HT1080 (cell line): ENCODE measurements around the gene PTPRN2. TPM values are rescaled to one million over a fixed set of nuclear protein-coding genes. Genes with fewer than 3 reads are reported as not detected.

Source experiments
- DNase-seq: peaks from one replicate; pipeline ENCODE4 v3.0.0-alpha.2; 2015; ENCODE audit warnings: low read depth
- total RNA-seq: library from RNA; depleted of rRNA; stranded (reverse); fragments of >200 nt; shearing (Covaris generic); gene quantifications from 2 replicates; pipeline ENCODE4 v1.2.3, GENCODE V29; 2014

The PTPRN2 gene
- total RNA-seq, 1 experiment from 2014 or later: 0.31 TPM

- no peak for DNase-seq
Observed at GRCh38 chr7:158108646-158109293, 478.9 kb downstream of the PTPRN2 start.

GRCh38 chr7:158107806-158108205, 479.8 kb downstream of the PTPRN2 start:
- DNase-seq: no peak

- DNase-seq: no peak
Observed at GRCh38 chr7:158106272-158106671, 481.4 kb downstream of the PTPRN2 start.

GRCh38 chr7:158103378-158103777, 484.2 kb downstream of the PTPRN2 start:
- DNase-seq: no peak

- no peak for DNase-seq
Observed at GRCh38 chr7:158102897-158103296, 484.7 kb downstream of the PTPRN2 start.

- no peak for DNase-seq
Observed at GRCh38 chr7:158101821-158102450, 485.7 kb downstream of the PTPRN2 start.

GRCh38 chr7:158098125-158099030, 489.2 kb downstream of the PTPRN2 start:
- DNase-seq: no peak

GRCh38 chr7:158097453-158098124, 490.0 kb downstream of the PTPRN2 start:
- DNase-seq: peak; percentile 4

- no peak for DNase-seq
Observed at GRCh38 chr7:158097106-158097452, 490.5 kb downstream of the PTPRN2 start.

GRCh38 chr7:158096582-158096981, 491.0 kb downstream of the PTPRN2 start:
- DNase-seq: no peak

GRCh38 chr7:158094671-158095226, 492.9 kb downstream of the PTPRN2 start:
- DNase-seq: no peak

GRCh38 chr7:158094046-158094445, 493.6 kb downstream of the PTPRN2 start:
- DNase-seq: no peak

GRCh38 chr7:158093156-158093796, 494.3 kb downstream of the PTPRN2 start:
- DNase-seq: no peak

- DNase-seq: no peak
Observed at GRCh38 chr7:158087196-158087595, 500.4 kb downstream of the PTPRN2 start.

GRCh38 chr7:158085741-158086695, 501.6 kb downstream of the PTPRN2 start:
- no peak for DNase-seq

GRCh38 chr7:158084555-158084954, 503.1 kb downstream of the PTPRN2 start:
- DNase-seq: no peak

GRCh38 chr7:158083526-158084310, 503.9 kb downstream of the PTPRN2 start:
- DNase-seq: no peak

GRCh38 chr7:158082761-158083160, 504.9 kb downstream of the PTPRN2 start:
- no peak for DNase-seq

GRCh38 chr7:158080899-158081445, 506.7 kb downstream of the PTPRN2 start:
- no peak for DNase-seq
